ENCODE results near the gene PI3. TPM values are rescaled to one million over a fixed set of nuclear protein-coding genes. Genes with fewer than 3 reads are reported as not detected.
"Not testable (repeated sequence)": the region's sequence is repeated elsewhere in the genome, so short reads cannot be mapped to it uniquely, and the experiment has no call there.

The PI3 gene
- total RNA-seq, 2 experiments from 2014 or later: not detected

GRCh38 chr20:45154183-45154582 lies 20.5 kb upstream of the PI3 start:
- peaks cover 16% of the 10 kb centered on the region for H3K27me3 Mint-ChIP-seq

GRCh38 chr20:45154794-45155193 lies 19.9 kb upstream of the PI3 start:
- H3K27me3 Mint-ChIP-seq: peaks cover 15% of the 10 kb centered on the region
- DNase-seq; H3K36me3 Mint-ChIP-seq (ENCODE audit: low read depth); POLR2A ChIA-PET; H3K27ac Mint-ChIP-seq; CTCF ChIA-PET; H3K4me3 Mint-ChIP-seq; H3K4me1 Mint-ChIP-seq (ENCODE audit: low read depth); intact Hi-C loops (cut with micrococcal nuclease); ATAC-seq: not testable (repeated sequence)
- H3K9me3 Mint-ChIP-seq: peaks cover 14% of the 10 kb centered on the region

More at GRCh38 chr20:45154183-45154582, 20.5 kb upstream of the PI3 start:
- TF ChIP-seq CTCF (IDR thresholded peaks at IDR 0.05): no peak
- intact Hi-C loops (cut with micrococcal nuclease): no loop called here
- H3K27ac Mint-ChIP-seq: no peak overlapping the region
- H3K4me3 Mint-ChIP-seq: no peak overlapping the region
- ChIA-PET POLR2A (no interaction called here), CTCF (no interaction called here)
- ATAC-seq (no peak), DNase-seq (no peak)
- no peaks in the 10 kb centered on the region for H3K4me1 Mint-ChIP-seq (ENCODE audit: low read depth)
- no peaks in the 10 kb centered on the region for H3K36me3 Mint-ChIP-seq (ENCODE audit: low read depth)
- H3K9me3 Mint-ChIP-seq: peaks cover 12% of the 10 kb centered on the region

GRCh38 chr20:45156713-45157112 lies 18.0 kb upstream of the PI3 start:
- no peak overlapping the region for H3K4me3 Mint-ChIP-seq
- H3K27ac Mint-ChIP-seq: no peak overlapping the region
- no peak for DNase-seq
- no peaks in the 10 kb centered on the region for H3K36me3 Mint-ChIP-seq (ENCODE audit: low read depth)
- H3K9me3 Mint-ChIP-seq: peaks cover 15% of the 10 kb centered on the region
- no peak for ATAC-seq
- ChIA-PET POLR2A (no interaction called here), CTCF (no interaction called here)
- no peak for TF ChIP-seq CTCF (IDR thresholded peaks at IDR 0.05)
- intact Hi-C loops (cut with micrococcal nuclease): no loop called here
- peaks cover 20% of the 10 kb centered on the region for H3K27me3 Mint-ChIP-seq
- no peaks in the 10 kb centered on the region for H3K4me1 Mint-ChIP-seq (ENCODE audit: low read depth)

GRCh38 chr20:45157962-45158361 lies 16.7 kb upstream of the PI3 start:
- TF ChIP-seq CTCF (IDR thresholded peaks at IDR 0.05): no peak
- Mint-ChIP-seq H3K27ac (no peak overlapping the region), H3K27me3 (peaks cover 22% of the 10 kb centered on the region), H3K4me1 (ENCODE audit: low read depth) (no peaks in the 10 kb centered on the region), H3K9me3 (peaks cover 17% of the 10 kb centered on the region), H3K36me3 (ENCODE audit: low read depth) (no peaks in the 10 kb centered on the region), H3K4me3 (no peak overlapping the region)
- CTCF ChIA-PET: no interaction called here
- ATAC-seq: no peak
- DNase-seq: no peak
- intact Hi-C loops (cut with micrococcal nuclease): no loop called here
- POLR2A ChIA-PET: no interaction called here

GRCh38 chr20:45163083-45163803 lies 11.5 kb upstream of the PI3 start:
- peaks cover 44% of the 10 kb centered on the region for H3K27me3 Mint-ChIP-seq
- H3K36me3 Mint-ChIP-seq (ENCODE audit: low read depth): no peaks in the 10 kb centered on the region
- POLR2A ChIA-PET: interaction anchor here (1.2 kb wide), 1 partner anchor 38 kb away, joined by 4 read pairs; the partner anchor contains the start of gene WFDC12
- TF ChIP-seq CTCF (IDR thresholded peaks at IDR 0.05): no peak
- CTCF ChIA-PET: interaction anchor here (0.9 to 3.6 kb wide), 3 partner anchors 24 to 128 kb away, joined by 3 to 14 read pairs (median 11); no protein-coding TSS in a partner anchor
- no peak overlapping the region for H3K27ac Mint-ChIP-seq
- DNase-seq (no peak), ATAC-seq (no peak)
- intact Hi-C loops (cut with micrococcal nuclease): no loop called here
- no peaks in the 10 kb centered on the region for H3K4me1 Mint-ChIP-seq (ENCODE audit: low read depth)
- H3K9me3 Mint-ChIP-seq: peaks cover 14% of the 10 kb centered on the region
- no peak overlapping the region for H3K4me3 Mint-ChIP-seq

Measured in activated CD8-positive, alpha-beta T cell treated with anti-CD3 and anti-CD28 coated beads for 36 hours (primary cell).